Activated CD8-positive, alpha-beta memory T cell treated with anti-CD3 and anti-CD28 coated beads, Interleukin-2, amount 50 U/mL, for 4 hours (primary cell): Measurements from ENCODE around the gene ERO1A.

Experiments
- DNase-seq: peaks from one replicate; pipeline ENCODE4 v3.0.0-alpha.2; 2020

The ERO1A gene

DNA sequence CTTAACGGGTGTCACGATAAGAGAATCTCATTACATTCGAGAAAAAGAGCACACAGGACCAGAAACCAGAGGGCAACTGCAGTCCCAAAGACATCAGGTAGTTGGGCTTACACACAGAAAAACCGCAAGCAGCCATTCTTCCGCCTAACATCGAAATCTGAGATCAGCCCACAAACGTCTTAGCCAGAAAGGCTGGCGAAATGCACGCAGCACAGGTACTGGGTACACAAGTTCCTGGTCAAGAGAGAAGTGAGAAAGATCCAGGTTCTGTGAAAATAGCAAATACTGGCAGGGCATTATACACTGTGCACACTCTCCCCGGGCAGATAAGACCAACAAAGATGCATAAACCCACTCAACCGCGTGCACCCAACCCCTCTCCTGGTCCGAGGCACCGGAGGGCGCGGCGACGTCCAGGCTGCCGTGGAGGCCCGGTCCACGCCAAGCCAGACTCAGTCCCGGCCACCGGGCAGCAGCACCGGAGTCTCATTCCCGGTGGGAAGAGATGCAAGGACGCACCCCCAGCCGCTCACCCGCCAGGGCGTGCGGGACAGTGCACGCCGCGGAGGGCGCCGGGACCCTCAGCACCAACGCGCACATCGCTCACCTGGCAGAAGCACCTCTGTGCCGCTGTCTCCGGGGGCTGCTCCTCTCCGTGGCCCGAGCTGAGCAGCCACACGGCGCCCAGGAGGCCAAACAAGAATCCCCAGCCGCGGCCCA is 437 bp downstream of the ERO1A start:
- peak; percentile 53 for DNase-seq

DNA sequence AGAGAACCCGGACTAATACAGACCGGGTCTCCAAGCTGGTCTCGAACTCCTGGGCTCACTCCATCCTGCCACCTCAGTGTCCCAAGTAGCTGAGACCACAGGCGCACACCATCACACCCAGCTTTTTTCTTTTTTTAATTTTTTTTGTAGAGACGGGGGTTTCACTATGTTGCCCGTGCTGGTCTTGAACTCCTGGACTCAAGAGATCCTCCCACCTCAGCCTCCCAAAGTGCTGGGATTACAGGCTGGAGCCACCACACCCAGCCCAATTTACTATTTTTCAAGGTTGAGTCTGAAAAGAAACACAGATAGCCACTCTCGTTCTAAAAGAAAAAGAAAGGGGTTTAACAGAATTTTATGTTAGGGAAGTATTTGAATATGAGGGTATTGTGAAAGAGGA is 1.8 kb downstream of the ERO1A start:
- DNase-seq: no peak

DNA sequence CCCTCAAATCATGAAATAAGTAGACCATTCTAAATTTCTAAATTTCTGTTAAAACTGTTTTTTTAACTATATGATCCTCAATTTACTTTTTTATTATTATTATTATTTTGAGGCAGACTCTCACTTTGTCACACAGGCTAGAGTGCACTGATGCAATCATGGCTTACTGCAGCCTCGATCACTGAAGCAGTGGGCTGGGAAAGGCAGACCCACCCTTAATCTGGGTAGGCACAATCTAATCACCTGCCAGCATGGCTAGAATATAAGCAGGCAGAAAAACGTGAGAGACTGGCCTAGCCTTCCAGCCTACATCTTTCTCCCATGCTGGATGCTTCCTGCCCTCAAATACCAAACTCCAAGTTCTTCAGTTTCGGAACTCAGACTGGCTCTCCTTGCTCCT is 2.3 kb downstream of the ERO1A start:
- no peak for DNase-seq

DNA sequence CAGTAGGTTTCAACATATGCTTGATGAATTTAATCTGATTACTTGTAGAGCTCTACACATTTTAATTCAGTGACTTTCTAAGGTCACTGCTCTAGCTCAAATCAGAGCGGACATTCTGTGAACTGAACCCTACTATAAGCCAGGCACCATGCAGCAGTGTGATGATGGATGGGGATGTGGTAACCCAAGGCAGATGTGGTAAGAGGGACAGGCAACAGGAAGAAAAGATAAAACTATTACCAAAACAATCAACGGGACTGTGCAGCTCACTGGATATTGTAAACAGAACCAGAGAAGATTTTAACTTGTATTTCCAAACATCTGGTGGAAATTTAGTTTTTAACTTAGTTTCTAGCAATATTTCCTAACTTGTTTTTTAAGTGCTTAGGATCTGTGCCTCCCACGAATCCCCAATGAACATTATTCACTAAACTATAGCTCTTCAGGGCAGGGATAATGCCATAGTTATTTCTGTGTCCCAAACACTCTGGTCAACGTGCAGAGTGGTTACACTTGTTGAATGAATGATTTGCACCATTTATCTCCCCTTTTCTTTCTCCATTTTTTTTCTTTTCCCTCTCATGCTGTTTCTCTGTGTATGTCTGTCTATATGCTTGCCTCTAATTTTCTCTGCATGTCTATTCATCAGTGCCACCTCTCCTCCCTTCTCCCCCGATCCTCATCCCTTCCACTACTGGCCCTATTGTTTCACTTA is 3.0 kb downstream of the ERO1A start:
- no peak for DNase-seq

DNA sequence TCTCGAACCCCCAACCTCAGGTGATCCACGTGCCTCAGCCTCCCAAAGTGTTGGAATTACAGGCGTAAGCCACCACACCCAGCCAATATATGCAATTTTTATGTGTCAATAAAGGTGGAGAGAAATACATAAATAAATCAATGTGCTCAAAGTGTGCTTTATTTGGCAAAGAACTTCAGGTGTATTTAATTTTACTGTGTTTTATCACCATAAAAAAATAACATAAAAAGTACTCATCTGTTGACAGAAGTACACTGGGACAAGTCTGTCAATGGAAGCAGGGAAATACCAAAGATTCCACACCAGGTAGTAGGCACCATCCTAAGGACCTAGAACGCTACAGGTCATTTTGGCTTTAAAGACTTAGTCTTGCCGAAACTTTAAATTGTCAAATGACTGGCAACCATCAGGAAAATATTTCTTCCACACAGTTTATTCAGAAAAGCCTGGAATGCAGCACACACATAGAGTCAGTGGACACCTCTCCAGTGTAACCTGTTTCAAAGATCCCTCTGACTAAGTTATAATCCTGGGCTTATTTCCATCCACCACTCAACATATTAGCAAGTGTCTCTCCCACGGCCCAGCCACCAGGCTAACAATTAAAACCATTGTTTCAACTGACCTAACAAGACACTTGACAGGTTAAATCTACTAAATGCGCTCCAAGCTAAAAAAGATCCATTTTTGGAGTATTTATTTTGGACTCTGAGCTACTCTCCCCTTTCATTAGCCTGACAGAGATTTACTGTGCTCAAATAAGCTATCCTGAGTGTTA is 4.2 kb downstream of the ERO1A start:
- no peak for DNase-seq

DNA sequence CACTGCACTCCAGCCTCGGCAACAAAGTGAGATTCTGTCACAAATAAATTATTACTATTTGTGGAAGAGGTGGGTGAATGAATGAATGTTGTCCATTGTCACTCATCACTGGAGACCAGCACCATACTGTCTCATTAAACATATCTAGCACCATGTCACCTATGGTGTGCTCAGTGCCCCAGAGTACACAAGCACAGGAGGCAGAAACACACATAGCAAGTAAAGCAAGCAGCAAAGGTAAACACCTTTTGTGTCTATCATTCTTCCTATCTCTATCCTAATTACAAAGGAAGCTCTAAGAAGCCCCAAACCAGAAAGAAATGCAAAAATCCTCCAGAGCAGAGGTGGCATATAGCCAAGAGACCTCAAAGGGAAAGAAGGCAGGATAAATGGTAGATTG is 9.2 kb downstream of the ERO1A start:
- no peak for DNase-seq

GRCh38 chr14:52683985-52684520 is 11.3 kb downstream of the ERO1A start:
- DNase-seq: no peak

DNA sequence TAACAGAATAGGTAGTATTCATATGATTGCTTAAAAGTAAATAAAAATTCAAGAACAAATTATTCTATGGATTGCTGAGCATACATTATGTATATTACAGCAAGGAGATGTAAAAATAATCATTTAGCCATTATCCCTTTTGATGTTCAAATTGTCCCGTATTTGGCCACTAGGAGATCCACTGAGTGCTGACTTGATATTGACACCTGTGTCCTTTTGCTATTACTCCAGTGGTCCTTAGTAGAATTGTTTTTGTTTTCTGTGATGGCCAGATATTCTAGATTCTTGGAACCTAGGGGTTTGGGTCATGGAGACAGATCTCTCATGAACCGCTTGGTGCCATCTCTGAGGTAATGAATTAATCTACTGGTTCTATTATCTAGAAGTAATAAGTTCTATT is 16.8 kb downstream of the ERO1A start:
- DNase-seq: no peak

- no peak for DNase-seq
Measured at GRCh38 chr14:52663850-52664249, 31.5 kb downstream of the ERO1A start.

- DNase-seq: no peak
Measured at GRCh38 chr14:52661314-52661713, 34.0 kb downstream of the ERO1A start.

GRCh38 chr14:52660832-52661231 is 34.5 kb downstream of the ERO1A start:
- no peak for DNase-seq

- no peak for DNase-seq
Measured at GRCh38 chr14:52660325-52660724, 35.0 kb downstream of the ERO1A start.

GRCh38 chr14:52656905-52657304 is 38.5 kb downstream of the ERO1A start:
- no peak for DNase-seq

DNA sequence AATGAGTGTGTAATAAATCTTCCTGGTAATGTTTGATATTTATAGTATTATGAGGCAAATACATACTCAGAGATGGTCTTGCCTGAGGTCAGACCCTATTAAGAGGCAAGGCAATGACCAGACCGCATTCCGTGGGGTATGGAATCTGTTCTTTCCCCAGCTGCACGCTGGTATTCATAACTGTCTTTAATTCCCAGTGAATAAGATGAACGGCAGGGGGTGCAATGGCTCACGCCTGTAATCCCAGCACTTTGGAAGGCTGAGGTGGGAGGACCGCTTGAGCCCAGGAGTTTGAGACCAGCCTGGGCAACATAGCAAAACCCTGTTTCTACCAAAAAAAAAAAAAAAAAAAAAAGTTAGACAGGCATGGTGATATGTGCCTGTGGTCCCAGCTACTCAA is 44.6 kb downstream of the ERO1A start:
- no peak for DNase-seq

GRCh38 chr14:52649511-52649910 is 45.8 kb downstream of the ERO1A start:
- no peak for DNase-seq

DNA sequence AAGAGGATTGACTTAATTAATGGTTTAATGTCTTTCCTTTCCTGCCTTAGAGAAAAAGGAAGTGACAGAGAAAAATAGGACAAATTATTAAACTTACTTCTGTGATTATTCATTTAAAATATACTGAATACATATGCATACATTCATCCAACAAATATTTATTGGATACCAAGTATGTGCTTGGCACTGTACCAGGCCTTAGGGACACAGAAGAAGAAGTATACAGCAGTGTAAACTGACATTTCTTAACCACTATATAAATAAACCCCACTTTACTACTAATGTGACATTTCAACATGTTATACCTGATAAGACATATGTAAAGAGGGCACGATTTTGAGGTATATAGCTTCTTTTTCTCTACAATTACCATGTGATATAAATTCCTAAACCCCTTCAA is 53.6 kb downstream of the ERO1A start:
- DNase-seq: no peak

GRCh38 chr14:52640137-52640536 is 55.2 kb downstream of the ERO1A start:
- DNase-seq: no peak

DNA sequence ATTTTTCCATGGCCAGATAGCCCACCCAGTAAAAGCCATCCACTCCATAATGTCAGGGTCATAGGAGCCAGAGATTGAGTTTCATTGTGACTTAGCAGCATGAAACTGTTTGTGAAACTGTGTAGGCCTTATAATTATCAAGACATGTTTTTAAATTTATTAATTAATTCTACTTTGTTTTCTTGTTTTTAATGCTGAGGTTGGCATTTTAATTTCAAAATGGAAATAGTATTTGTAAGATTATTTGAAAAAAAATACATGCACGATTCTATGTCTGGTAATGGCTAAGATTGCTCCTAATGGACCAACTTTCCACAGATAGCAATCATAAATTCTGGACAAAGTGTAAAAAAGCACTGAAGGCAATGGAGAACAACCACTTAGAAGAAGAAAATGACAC is 75.7 kb downstream of the ERO1A start:
- DNase-seq: no peak

DNA sequence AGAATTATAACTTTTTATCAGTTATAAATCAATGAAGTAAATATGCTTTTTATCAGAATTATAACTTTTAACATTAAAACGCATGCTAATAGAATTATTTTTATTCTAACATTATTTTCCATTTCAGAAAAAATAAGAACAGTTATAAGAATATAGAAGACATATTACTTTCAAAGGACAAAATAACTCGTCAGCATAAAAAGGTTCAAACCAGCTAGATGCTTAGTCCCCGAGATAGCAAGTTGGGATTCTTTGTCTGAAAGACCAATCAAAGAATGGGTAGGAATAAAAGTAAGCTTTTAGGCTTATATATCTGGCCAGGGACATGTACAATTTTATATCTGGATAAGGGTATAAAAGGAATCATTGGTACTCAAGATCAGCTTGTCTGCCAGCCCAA is 76.8 kb downstream of the ERO1A start:
- no peak for DNase-seq

- DNase-seq: no peak
Measured at GRCh38 chr14:52610187-52610586, 85.2 kb downstream of the ERO1A start.

- no peak for DNase-seq
Measured at GRCh38 chr14:52609445-52610044, 85.8 kb downstream of the ERO1A start.

DNA sequence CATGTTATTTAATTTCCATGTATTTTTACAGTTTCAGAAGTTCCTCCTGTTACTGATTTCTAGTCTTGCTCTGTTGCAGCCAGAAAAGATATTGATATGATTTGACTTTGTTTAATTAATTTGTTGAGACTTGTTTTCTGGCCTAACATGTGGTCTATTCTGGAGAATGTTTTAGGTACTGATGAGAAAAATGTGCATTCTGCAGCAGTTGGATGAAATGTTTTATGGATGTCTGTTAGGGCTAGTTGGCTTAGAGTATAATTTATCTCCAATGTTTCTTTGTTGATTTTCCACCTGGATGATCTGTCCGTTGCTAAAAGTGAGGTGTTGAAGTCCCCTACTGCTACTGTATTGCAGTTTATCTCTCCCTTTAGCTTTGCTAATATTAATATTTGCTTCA is 88.3 kb downstream of the ERO1A start:
- DNase-seq: no peak

DNA sequence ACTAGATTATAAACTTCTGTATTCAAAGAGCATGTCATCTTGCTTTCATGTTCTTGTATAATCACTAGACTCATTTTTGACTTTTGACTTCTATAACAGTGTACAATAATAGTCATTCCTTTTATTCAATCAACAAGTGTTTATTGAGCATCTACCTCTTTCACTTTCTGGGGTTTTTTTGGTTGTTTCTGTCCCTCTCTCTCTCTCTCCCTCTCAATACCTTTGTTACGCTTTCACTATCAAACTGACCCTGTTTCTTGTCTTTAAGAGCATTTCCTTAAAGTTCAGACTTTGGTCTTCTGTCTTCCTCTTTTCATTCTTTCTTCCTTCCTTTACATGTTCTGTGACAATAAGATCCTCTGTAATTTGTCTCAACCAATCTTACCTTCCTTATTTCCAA is 93.2 kb downstream of the ERO1A start:
- no peak for DNase-seq
